NCI-H1436 (cell line): ENCODE measurements around the gene TRAF3.

Source experiments
- DNase-seq: peaks from one replicate; lab custom pipeline; 2025; lab: John Stamatoyannopoulos, UW

The TRAF3 gene

DNA sequence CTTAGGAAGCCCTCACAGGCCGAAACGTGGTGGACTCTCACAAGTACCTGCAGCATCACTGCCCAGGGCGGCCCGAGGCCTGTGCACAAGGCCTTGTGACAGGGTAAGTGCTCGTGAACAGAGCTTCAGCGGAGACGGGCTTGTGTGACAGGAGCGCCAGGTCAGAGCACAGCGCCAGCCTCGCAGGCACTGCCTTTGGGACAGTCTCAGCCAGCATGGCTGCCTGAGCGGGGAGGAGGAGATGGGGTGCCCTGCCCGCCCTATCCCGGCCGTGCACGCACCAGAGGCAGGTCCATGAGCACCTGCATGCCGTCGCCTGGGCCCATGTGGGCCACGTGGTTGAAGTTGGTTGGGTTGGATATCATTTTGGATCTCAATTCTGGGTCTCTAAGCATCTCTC lies 162.1 kb downstream of the TRAF3 start:
- no peak for DNase-seq

DNA sequence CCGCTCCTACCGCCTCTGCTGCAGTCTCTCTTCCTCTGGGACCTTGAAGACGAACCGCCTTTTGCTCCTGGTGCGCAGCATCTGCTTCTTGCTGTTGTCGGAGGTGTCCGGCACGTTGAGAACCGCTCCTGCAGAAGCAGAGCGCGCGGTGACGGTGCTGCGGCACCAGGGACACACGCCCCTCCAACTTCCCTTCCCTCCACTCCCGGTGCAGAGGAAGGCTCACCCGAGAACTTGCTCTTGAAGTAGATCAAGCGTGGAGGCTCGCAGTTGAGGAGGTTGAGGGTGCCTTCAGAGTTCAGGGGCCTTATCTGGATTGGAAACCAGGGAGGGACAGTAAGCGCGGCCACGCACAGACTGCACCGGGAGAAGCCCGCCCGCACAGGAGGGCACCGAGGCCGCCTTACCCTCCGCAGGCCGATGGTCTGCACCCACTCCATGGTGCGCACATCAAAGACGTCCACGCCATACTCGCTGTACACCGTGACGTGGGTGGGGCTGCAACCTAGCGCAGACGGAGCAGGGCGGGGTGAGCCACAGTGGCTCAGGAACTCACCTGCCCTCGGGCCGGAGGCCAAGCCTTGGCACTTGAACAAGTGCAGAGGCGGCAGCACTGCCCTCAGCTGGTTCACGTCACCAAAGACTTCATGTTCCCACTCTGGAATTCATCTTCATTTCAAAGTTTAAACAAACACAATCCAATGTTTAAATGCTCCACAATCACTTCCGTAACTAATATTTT lies 162.7 kb downstream of the TRAF3 start:
- no peak for DNase-seq

DNA sequence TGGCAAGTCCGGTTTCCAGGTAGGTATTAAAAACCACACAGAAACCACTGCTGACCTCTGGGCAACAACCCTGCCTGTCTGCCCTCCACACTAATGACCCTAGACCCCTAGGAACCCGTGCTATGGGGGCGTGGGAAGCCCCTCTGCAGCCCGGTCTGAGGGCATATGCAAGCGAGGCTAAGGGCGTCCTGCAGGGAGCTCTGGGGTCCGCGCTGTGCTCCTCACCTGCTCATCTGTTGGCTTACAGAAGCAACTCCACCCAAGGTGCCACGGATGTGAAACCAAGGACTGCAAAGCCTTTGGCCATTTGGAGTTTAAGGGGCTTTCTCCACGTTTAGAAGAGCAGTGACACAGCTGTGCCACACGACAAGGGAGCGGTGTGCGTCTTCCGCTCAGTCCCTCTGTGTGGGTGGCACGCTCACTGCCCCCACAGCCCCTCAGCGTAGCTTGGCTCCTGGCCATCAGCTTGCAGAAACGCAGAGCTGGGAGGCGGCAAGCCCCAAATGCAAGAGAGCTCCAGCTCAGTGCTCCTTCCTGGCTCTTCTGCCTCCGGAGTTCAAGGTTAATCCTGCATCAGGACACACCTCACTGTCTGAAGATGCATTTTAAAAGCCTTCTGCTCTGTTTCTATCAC lies 163.6 kb downstream of the TRAF3 start:
- DNase-seq: no peak

DNA sequence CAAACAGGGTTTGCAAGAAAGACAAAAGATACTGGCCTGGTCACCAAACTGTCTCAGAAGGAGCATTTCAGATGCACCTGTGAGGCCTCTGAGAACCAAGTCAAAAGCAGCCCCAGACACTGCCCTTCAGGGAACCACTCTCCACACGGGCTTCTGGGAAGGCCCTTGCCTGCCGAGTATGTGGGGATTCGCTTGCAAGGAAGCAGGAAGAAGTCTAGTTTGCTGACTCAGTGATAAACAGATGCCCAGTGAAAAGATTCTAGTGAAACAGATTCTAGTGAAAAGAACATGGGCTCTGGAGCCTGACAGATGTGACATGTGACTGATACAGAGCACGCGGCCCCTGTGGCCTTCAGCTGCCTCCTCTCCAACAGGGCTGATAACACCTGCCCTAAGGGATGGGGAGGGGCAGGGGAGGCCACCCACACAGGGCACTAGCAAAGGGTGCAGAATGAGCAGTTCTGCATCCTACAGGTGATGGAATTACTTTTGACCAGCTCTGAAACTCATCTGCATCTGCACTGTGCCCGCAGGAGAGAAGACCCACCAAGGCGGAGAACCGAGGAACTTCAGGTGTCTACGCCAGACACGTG lies 164.3 kb downstream of the TRAF3 start:
- DNase-seq: no peak

DNA sequence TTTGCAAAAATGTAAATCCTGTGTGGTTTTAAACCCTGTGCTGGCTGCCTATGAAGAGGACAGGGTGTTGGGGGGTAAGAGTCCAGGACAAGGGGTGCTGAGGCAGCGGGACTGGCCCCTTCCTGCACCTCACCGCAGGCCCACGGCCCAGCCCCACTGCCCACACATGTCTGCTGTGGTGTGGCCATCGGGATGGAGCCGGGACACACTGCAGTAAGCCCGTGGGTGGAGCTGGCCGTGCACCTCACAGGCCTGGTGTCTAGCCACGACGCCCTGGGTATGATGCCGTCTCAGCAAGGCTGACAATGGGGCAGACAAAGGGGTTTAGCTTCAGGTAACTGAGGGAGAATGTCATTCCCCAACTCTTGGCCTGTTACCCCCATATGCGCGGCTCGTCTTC lies 164.8 kb downstream of the TRAF3 start:
- no peak for DNase-seq

DNA sequence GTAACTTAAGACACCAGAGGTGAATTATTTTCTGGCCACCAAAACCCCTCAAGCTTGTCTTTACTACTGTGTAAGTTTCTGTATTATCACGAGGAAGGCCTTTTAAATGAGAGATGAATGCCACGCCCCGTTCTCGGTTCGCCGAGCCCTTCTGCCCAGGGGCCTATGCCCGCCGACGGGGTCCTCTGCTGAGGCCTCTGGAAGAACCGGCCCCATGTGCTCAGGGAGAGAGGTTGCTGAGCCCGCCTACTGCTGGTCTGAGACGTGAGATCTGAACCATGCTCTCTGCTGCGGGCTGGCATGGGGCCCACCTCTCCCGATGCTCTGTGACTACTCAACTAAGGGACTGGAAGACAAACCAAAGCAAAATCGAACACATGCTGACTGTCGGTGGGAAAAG lies 166.2 kb downstream of the TRAF3 start:
- DNase-seq: no peak

DNA sequence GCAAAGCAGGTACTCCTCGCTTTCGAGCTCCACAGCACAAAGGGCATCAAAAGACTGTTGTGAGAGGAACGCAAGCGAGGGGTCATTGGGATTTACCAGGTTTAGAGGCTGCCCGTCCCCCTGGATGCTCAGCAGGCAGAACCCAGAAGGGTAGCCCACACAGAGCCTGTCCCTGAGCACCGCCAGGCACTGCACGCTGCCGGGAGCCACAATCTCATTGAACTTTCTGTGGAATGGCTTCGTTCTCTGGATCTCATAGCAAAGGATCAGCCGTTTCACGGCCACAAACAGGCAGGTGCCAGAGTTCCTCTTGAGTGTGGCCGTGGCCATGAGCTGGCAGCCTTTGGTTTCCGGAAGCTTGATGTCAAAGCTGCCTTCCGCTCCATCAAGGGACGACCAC lies 166.7 kb downstream of the TRAF3 start:
- DNase-seq: no peak

DNA sequence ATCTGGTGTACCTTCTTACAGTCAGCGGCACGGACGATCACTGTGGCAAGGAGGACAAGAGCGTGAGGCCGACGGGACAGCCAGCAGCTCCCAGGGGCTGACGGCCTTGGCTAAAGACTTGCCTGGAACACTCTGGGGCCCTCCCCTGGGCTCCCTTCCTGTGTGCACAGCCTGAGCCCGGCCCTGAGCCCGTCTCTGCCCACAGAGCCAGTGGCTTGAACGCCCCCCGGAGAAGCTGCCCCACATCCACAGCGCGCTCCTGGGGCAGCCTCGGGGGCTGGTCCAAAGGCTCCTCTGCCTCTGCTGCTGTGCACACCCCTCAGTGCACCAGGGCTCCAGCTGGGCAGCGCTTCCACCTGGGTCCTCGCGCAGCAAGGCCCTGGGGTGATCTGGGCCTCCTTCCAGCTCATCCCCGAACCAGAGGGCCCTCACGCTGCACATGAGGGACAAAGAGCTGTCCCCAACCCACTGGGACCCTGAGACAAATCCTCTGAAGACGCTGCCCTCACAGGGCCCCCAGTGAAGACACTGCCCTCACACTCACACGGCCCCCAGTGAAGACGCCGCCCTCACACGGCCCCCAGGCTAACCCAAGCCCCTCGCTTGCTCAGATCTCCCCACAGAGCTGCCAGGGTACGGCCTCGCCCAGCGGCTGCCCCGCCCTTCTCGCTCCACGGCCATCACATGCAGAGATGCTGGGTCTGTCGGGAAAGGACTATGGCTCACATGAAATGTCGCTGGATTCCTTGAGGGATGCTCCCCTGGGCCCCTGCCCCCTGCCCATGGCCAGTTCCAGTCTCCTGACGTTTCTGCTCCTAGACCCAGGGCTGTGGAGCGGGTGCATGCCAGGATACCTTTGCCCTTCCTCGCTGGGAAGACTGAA lies 167.4 kb downstream of the TRAF3 start:
- no peak for DNase-seq

DNA sequence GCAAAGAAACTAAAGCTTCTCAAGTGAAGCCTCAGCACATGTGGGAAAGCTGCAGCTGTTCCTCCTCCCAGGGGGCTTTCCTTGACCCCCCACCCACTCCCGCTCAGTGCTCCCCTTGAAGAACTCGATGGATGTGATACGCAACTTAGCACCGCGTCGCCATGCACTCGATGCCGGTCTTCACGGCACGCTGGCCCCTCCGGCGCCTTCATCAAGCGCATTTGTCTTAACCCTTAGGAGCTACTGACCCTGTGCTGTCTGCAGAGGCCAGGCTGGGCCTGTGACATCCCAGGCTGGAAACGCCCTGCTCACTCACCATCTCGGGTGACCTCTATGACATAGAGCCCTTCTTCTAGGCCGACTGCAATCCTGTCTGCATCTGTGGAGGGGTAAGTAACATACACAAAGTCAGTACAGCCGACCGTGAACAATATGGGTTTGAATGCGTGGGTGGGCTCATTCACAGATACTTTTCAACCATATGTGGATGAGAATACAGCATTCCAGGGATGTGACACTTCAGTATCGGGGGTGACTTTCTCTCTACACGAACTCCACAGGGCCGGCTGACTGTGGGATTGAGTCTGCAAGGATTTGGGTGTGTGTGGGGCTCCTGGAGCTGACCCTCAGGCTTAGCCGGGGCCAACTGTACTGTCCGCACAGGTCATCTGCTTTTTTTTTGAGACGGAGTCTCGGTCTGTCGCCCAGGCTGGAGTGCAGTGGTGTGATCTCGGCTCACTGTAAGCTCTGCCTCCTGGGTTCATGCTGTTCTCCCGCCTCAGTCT lies 168.3 kb downstream of the TRAF3 start:
- DNase-seq: no peak

DNA sequence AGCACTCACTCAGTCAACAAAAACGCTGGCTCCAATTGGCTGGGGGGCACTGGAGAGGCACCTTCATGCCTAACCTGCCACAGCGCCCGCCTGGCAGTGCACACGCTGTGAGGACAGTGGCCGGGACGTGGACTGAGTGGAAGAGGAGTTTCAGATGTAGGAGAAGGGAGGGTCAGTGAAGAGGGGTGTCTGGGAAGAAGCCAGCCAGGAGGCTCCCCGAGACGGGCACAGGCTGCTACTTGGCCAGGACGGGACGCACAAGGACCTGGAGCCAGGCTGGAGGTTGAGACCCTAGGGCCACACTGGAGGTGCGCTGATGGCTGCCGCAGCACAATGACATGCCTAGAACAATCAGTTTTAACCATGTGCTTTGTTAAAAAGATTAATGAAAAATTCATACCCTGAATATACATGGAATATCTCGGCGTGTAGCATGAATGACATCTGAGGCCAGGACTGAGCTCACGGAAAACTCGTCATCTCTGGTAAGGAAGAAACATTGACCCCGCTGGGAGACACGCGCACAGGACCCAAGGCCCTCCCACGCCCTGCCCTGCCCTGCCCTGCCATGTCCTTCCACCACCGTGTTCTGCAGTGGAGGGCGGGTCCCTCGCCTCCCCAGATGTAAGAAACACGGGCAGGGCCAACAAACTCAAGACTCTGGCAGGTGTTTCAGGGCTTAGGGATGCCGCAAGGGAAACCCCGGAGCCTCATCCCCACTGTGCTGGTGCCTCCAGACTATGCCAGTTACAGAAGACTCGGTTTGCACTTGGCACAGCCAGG lies 170.3 kb downstream of the TRAF3 start:
- no peak for DNase-seq

DNA sequence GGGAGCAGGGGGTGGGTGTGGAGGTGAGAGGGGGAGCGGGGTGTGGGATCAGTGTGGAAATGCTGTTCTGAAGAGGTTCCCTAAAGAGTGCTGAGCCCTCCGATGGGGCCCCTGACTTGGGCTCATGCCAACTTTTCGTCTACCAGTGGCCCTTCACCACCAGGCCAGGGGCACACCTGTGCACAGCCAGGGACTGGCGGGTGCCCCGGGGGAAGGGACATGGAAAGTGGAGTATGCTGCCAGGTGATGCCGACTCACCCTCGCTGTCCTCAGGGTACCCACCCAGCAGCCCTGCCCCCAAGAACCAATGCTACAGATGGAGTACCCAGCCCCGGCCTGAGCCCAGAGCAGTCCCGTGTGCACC lies 171.4 kb downstream of the TRAF3 start:
- no peak for DNase-seq

DNA sequence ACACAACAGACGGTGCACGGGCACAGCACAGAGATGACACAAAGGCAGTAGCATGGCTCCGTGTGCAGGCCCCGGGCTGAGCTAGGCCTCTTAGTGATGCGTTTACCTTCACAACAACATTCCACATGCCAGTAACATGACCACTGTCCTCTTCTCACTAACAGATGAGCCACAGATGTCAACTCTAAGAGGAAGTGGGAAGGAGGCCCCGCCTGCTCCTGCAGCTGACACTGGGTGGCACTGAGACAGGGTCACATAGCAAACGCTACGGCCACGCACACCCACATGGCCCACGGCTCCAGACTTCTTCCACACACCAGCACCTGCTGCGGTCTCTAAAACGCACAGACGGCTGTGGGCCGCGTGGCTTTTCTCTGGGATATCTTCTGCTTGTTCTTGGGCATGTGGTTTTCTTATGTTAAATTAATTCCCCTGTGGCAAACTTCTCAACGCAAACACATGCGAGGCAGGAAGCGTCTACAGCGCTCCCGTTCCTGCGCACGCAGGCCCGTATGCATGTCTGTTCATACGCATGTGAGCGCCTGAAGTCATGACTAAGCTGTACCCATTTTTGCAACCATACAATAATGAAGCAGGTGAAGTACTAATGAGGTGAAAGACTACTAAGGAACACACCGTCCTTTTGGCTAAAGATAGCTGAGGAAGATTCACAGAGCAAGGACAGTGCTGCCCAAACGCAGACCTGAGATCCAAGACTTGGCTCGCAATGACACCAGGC lies 172.0 kb downstream of the TRAF3 start:
- no peak for DNase-seq

DNA sequence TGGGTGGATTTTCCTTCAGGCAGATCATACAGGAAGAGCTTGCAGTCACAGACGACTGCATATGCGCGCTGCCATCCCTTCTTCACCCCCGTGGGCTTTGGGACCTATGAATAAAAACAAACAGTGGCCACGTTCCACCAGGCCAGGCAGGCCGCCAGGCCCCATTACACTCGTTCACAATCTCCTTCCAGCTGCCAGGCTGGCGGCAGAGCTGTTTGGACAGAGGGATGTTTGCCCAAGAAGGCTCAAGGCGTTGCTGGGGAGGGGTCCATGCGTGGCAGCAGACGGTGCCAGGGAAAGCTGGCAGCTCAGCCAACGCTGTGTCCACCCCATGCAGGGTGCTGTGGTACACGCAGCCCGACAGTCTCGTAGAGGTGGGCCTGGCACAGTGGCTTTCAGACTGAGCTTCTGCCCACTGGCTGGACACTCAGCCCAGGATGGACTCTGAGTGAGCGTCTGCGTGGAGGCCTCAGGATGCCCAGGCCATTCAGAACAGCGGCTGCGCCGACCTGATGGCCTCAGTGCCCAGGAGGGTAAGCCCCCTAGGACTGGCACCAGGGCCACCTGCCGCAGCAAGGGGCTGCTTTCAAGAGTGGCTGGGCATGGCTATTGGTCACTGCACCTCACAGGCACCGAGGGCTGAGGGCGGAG lies 172.7 kb downstream of the TRAF3 start:
- DNase-seq: no peak

DNA sequence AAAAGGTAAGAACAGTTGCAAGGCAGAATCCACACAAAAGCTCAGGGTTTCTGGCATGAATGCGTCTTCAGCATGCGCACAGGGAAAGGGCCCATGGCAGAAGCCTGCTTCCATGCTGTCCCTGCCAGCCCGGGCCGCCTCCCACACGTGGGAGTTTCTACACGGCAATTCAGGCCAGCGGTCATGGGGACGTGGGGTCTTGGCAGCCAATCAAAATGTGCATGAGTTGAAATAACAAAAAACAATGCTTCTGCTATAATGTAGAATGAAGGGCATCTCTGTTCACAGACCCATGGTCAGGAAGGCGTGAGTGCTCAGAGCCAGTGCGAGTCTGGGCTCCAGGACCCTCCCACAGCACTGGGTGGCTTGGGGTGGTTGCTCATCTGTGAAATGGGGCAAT lies 173.8 kb downstream of the TRAF3 start:
- DNase-seq: no peak

DNA sequence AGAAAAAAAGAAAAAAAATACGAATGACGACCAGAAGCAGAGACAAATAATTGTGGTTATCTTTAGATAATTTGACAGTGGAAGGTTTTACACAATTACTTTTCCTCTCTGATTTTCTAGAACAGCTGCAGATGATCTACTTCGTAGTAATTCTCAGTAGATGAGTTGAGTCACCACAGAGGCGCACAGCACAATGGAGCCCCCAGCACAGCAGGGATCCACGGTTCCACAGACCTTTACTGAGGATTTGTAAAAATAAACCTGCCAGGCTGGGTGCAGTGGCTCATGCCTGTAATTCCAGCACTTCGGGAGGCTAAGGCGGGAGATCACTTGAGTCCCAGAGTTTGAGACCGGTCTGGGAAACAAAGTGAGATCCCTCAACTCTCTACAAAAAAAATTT lies 174.6 kb downstream of the TRAF3 start:
- no peak for DNase-seq

DNA sequence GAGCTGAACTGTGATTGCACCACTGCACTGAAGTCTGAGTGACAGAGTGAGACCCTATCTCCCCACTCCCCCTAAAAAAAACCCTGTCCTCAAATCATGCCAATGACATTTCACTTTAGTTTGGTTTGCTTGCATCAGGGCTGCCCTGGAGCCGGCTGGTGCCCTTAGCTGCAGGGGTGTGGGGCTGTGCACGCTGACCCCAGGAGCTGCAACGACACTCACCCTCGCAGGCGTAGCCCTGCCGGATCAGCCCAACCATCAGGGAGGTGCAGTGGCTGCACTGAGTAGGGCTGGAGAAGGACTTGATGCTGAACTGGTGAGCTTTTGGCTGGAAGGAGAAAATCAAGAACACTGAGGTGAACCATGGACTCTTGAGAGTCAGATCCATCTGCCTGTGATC lies 175.0 kb downstream of the TRAF3 start:
- DNase-seq: no peak

DNA sequence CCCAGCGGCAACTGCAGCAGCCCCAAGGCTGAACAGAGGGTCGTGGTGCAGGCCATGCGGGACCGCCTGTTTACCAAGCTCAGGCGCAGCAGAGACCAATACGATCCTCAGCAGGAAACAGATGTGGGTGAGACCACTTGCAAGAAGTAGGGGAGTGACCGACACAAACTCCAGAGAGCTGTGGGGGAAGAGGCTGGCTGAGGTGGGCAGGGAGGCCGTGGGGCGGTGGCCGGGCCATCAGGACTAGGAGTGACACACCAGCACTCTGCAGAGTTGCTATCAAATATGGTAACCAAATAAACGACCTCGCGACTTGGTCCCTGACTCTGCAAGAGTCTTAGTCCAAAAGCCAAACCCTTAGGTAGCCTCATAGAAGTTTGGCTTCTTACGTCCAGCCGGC lies 175.9 kb downstream of the TRAF3 start:
- no peak for DNase-seq

DNA sequence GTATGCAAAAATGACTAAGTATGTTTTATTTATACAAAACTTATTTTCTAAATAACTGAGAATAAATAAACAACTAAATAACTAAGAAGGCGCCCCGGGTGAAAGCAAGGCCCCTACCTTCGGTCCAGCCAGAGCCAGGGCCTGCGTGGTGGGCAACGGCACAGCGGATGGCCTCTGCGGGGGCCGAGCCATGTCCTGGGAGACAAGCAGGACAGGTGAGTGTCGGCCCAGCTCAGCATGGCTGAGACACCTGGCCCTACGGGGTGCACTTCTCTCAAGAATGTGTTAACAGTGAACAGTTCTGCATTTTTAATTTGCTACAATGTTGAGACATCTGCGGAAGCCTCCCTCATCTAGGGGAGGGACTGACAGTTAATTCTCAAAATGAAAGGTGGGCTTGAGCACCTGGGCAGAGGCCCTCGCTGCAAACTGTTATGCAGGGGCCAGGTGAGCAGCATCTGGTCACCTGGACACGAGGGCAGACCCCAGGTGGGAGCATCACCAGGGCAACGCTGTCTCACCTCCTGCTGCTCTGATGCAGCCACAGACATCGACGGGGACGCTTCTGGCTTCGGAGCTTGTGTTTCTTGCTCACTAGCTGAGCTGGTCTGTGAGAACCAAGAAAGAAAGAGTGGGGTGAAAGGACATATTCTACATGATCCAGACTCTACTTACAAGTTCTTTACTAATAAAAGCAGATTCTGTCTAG lies 177.0 kb downstream of the TRAF3 start:
- no peak for DNase-seq
